GM21576 (cell line): Measurements from ENCODE around the gene RNPEPL1.
"Not testable (repeated sequence)": the region's sequence is repeated elsewhere in the genome, so short reads cannot be mapped to it uniquely, and the experiment has no call there.

Source experiments
- ATAC-seq: cut with Tn5 transposase; IDR thresholded peaks from one replicate; pipeline ENCODE4 v1.9.1; 2021; ENCODE audit warnings: mild to moderate bottlenecking, moderate library complexity; ENCODE audit not compliant: unreplicated experiment

The RNPEPL1 gene, protein sequence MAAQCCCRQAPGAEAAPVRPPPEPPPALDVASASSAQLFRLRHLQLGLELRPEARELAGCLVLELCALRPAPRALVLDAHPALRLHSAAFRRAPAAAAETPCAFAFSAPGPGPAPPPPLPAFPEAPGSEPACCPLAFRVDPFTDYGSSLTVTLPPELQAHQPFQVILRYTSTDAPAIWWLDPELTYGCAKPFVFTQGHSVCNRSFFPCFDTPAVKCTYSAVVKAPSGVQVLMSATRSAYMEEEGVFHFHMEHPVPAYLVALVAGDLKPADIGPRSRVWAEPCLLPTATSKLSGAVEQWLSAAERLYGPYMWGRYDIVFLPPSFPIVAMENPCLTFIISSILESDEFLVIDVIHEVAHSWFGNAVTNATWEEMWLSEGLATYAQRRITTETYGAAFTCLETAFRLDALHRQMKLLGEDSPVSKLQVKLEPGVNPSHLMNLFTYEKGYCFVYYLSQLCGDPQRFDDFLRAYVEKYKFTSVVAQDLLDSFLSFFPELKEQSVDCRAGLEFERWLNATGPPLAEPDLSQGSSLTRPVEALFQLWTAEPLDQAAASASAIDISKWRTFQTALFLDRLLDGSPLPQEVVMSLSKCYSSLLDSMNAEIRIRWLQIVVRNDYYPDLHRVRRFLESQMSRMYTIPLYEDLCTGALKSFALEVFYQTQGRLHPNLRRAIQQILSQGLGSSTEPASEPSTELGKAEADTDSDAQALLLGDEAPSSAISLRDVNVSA

GRCh38 chr2:240567872-240568677 is at the start of gene RNPEPL1:
Gene RNPEPL1 (plus strand): TSS chr2:240568484. CDS start chr2:240568587, 103 bp downstream.
- ATAC-seq, result no peak

- ATAC-seq, result no peak
These were observed 49.3 kb upstream of the RNPEPL1 start for GRCh38 chr2:240518981-240519380.

- ATAC-seq, result no peak
These were observed 48.7 kb upstream of the RNPEPL1 start for GRCh38 chr2:240519396-240520129.

DNA sequence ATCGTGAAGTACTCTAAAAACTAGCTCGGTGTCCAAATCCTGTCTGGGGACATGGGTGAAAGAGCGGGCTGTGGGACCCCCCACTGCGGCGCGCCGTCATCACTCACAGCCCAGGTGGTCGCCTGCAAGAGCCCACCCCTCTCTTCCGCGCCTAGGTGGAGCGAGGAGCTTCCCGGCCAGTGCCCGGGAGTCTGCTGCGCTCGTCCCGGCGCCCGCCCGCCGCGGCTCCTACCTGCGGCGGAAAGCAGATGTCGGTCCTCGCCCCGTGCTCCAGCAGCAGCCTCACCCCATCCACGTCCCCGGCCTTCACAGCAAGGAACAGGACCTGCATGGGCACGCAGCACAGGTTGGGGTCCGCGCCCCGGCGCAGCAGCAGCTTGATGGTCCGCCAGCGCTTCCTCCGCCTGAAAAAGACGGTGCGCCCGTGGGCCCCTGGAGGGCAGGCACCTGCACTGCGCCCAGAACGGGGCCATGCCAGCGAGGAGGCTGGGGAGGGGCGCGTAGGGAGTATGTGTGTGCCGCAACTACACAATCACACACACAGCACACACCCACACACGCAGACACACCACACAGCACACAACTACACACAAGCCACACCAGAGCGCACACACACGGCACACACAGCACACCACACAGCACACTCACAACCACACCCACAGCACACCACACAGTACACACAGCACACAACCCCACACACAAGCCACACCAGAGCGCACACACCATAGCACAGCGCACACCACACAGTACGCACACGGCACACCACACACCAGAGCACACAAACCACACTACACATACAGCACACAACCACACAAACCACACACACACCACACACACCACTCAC is 47.9 kb upstream of the RNPEPL1 start:
- ATAC-seq, result no peak

DNA sequence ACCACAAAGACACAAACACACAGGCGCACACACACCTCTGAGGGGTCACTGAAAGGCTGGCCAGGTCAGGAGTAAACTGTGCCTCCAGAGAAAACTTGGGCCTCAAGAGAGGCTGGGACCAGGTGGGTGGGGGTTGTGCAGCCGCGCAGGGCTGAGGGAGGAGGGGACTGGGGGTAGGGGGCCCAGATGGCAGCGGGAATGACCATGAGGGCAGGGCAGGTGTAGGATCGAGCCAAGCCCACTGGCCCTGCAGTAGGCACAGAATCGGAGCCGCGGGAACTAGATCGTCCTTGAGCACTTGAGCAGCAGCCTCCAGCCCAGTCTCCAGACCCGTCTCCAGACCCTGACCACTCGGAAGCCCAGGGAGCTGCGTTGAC is 47.3 kb upstream of the RNPEPL1 start:
- no peak for ATAC-seq

DNA sequence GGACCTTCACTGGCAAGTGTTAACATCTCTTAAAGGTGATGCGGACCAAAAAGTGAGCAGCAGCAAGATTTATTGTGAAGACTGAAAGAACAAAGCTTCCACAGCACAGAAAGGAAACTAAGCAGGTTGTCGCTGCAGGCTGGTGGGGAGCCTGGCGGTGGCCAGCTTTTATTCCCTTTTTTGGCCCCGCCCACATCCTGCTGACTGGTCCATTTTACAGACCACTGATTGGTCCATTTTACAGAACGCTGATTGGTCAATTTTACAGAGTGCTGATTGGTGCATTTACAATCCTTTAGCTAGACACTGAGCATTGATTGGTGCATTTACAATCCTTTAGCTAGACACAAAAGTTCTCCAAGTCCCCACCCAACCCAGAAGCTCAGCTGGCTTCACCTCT is 46.4 kb upstream of the RNPEPL1 start:
- ATAC-seq, result not testable (repeated sequence)

GRCh38 chr2:240522406-240522805 is 45.9 kb upstream of the RNPEPL1 start:
- ATAC-seq, result no peak

GRCh38 chr2:240523451-240524281 is 44.6 kb upstream of the RNPEPL1 start:
- ATAC-seq, result no peak

GRCh38 chr2:240524963-240525718 is 43.1 kb upstream of the RNPEPL1 start:
- ATAC-seq, result no peak

DNA sequence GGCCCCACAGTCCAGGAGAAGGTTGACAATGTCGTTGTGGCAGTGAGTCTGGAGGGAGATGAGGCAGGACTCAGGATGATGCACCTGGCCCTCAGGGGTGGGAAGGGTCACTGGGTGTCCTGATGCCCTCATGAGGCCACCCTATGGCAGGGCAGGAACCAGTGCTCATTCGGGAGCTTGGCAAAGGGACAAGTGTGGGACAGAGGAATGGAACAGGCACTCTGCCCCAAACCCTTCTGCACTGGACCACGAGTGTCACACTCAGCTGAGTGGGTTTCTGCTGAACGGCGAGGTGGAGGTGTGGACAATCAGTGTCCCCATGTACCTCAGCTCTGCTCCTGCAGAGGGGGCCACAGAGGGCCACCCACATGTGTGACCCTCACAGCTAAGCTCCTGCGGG is 42.5 kb upstream of the RNPEPL1 start:
- no peak for ATAC-seq

DNA sequence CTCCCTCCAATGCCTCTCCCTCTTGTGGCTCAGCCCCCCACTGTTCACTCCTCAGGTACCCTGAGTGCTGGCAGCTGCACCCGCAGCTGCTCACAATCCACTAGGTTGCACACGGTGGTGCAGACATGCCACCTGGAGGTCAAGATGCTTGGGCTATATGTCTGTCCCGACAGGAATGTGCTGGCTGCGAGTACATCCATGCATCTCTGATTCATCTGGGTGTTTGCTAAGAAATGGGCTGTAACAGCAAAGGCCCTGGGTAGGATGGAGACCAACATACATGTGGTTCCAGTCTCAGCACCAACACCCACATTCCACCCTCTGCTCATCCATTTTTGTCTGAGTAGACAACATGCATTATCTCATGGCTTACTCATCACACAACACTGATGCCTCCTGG is 41.8 kb upstream of the RNPEPL1 start:
- no peak for ATAC-seq

DNA sequence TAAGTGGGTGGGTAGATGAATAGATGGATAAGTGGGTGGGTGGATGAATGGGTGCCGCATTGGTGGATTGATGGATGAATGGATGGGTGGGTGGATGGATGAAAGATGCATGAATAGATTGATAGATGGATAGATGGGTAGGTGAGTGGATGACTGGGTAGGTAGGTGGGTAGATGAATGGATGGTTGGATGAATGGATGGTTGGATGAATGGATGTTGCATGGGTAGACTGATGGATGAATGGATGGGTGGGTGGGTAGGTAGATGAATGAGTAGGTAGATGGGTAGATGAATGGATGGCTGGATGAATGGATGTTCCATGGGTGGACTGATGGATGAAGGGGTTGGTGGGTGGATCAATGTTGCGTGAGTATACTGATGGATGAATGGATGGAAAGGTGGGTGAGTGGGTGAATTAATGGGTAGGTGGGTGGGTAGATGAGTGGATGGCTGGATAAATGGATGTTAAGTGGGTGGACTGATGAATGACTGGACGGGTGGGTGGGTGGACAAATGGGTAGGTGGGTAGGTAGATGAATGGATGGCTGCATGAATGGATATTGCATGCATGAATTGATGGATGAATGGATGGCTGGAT is 41.0 kb upstream of the RNPEPL1 start:
- no peak for ATAC-seq

DNA sequence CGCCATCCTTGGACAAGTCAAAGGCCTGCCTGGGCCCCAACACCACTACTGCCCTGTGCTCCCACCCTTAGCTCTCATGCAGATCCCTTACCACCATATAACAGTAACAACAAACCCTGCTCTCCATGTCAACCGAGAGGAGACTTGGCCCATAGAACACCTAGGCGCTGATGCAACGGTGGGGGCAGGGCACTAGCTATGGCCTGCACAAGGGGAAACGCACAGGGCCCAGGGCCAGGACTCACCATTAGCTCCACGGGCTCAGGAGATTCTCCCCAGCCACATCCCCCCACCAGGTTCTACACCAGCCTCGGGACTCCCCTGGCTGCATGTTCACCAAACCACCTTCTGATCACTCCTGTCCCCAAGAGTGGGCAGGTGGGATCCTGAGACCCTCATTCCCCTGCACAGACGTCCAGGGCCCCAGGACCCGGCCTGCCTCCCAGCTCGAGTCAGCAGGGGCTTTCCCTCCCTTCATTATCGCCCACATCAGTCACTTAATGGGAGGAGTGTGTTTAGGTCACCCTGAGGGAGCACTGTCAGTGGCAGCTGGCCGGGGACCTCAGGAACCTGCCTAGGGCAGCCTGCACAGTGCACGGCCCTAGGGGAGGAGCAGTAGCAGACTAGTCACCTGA is 39.8 kb upstream of the RNPEPL1 start:
- no peak for ATAC-seq

DNA sequence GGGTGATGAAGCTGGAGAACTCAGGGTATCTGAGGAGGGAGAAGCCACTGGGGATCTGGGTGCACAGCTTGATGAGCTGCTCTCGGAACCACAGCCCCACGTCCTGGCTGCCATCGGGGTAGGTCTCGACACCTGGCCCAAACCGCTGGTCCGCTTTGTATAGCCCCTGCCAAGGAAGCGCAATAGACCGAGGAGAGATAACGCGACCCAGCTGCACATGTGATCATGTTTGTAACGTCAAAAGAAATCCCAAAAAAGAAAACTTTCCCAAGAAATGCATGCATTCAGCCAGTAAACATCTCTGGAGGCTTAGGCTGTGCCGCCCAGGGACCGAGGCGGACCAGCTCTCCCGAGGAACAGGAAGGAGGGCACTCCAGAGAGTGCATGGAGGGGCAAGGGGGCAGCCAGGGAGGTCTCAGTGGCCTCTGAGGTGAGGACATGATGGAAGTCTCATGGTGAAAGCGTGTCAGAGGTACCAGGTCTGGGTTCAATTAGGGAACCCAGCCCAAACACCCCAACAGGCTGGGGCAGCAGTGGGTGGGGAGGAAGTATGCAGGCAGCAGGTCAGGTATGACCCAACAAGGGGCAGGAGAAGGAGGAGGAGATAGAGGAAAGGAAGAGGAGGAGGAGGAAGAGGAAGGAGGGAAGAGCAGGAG is 38.8 kb upstream of the RNPEPL1 start:
- no peak for ATAC-seq

GRCh38 chr2:240530181-240530580 is 38.1 kb upstream of the RNPEPL1 start:
- ATAC-seq, result no peak

GRCh38 chr2:240531038-240531437 is 37.2 kb upstream of the RNPEPL1 start:
- ATAC-seq, result no peak
